Peyer's patch (tissue), 4 donors: ENCODE measurements around the gene PSG6.
"Not testable (repeated sequence)": the region's sequence is repeated elsewhere in the genome, so short reads cannot be mapped to it uniquely, and the experiment has no call there.

Source experiments
- POLR2A ChIP-seq, 2 donors: fragments of 450-650 bp; IDR thresholded peaks; one replicate each; pipeline ENCODE4 v1.5.1; 2017; ENCODE audit warnings: antibody characterized with exemption in 2 of 2, mild to moderate bottlenecking in 2 of 2, moderate library complexity in 2 of 2
- TF ChIP-seq, protein P1 (sequence below), 6 experiments: fragments of 450-650 bp in 4 of 6; fragments of 200-600 bp in 2 of 6; sonication (generic) in 1 of 6; IDR thresholded peaks; one replicate each; pipeline ENCODE4 v1.5.1; 2017 to 2019; ENCODE audit warnings: antibody characterized with exemption in 6 of 6, mild to moderate bottlenecking in 3 of 6, moderate library complexity in 1 of 6

DNA sequence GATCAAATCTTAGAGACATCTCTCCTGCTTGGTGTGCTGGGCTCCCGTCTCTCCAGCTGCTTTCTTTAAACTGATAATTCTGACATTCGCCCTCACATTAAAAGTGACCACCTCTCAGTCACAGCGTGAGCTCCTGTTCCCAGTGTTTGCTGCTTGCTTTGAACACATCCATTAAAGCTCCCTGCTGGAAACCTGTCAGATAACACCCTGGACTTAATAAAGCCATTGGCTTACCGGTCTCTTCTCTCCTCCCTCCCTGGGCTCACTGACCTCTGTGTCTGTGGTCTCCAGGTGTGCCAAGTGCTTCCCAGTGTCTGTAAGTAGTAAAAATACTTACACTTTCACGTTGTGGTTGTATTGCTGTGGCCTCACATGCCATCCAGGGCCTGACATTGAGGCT lies 35.7 kb downstream of the PSG6 start:
- not testable (repeated sequence) for TF ChIP-seq POLR2A (IDR thresholded peaks at IDR 0.05)
- TF ChIP-seq, protein P1, sequence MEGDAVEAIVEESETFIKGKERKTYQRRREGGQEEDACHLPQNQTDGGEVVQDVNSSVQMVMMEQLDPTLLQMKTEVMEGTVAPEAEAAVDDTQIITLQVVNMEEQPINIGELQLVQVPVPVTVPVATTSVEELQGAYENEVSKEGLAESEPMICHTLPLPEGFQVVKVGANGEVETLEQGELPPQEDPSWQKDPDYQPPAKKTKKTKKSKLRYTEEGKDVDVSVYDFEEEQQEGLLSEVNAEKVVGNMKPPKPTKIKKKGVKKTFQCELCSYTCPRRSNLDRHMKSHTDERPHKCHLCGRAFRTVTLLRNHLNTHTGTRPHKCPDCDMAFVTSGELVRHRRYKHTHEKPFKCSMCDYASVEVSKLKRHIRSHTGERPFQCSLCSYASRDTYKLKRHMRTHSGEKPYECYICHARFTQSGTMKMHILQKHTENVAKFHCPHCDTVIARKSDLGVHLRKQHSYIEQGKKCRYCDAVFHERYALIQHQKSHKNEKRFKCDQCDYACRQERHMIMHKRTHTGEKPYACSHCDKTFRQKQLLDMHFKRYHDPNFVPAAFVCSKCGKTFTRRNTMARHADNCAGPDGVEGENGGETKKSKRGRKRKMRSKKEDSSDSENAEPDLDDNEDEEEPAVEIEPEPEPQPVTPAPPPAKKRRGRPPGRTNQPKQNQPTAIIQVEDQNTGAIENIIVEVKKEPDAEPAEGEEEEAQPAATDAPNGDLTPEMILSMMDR (IDR thresholded peaks at IDR 0.05): not testable (repeated sequence)
